GM19025 (cell line): ENCODE results near the gene HS1BP3.
A peak's percentile ranks its signal among the peaks of the same experiment; 100 is the strongest.

Experiments
- ATAC-seq: cut with Tn5 transposase; IDR thresholded peaks from one replicate; pipeline ENCODE4 v1.9.1; 2021; ENCODE audit warnings: mild to moderate bottlenecking, low read depth, moderate library complexity; ENCODE audit not compliant: unreplicated experiment

HS1BP3 gene

GRCh38 chr2:20590704-20591515 is 60.0 kb downstream of the HS1BP3 start:
- no peak for ATAC-seq

GRCh38 chr2:20589975-20590703 is 60.8 kb downstream of the HS1BP3 start:
- no peak for ATAC-seq

GRCh38 chr2:20588918-20589871 is 61.7 kb downstream of the HS1BP3 start:
- no peak for ATAC-seq

GRCh38 chr2:20585710-20586594 is 64.9 kb downstream of the HS1BP3 start:
- no peak for ATAC-seq

- no peak for ATAC-seq
Measured at GRCh38 chr2:20585359-20585709, 65.6 kb downstream of the HS1BP3 start.

GRCh38 chr2:20584399-20585358 is 66.2 kb downstream of the HS1BP3 start:
- ATAC-seq: no peak

GRCh38 chr2:20584045-20584398 is 66.9 kb downstream of the HS1BP3 start:
- ATAC-seq: no peak

- ATAC-seq: no peak
Measured at GRCh38 chr2:20583425-20583881, 67.4 kb downstream of the HS1BP3 start.

GRCh38 chr2:20582600-20583221 is 68.2 kb downstream of the HS1BP3 start:
- ATAC-seq: no peak

- ATAC-seq: no peak
Measured at GRCh38 chr2:20580690-20581437, 70.0 kb downstream of the HS1BP3 start.

- ATAC-seq: no peak
Measured at GRCh38 chr2:20579866-20580265, 71.0 kb downstream of the HS1BP3 start.

- ATAC-seq: peak; percentile 49
Measured at GRCh38 chr2:20578895-20579825, 71.7 kb downstream of the HS1BP3 start.

GRCh38 chr2:20578266-20578894 is 72.5 kb downstream of the HS1BP3 start:
- no peak for ATAC-seq

GRCh38 chr2:20577495-20578235 is 73.2 kb downstream of the HS1BP3 start:
- ATAC-seq: no peak

GRCh38 chr2:20576598-20577115 is 74.2 kb downstream of the HS1BP3 start:
- peak; percentile 62 for ATAC-seq
